HepG2 (cell line): Measurements from ENCODE around the gene ARHGAP26. TPM values are rescaled to one million over a fixed set of nuclear protein-coding genes. Genes with fewer than 3 reads are reported as not detected.
"Not testable (repeated sequence)": the region's sequence is repeated elsewhere in the genome, so short reads cannot be mapped to it uniquely, and the experiment has no call there.

ENCODE experiments used
- ATAC-seq: fragments of 200-7000 bp; cut with Tn5 transposase; 3 replicates; pipeline ENCODE4 v1.9.1; 2020; ENCODE audit warnings: mild to moderate bottlenecking, moderate library complexity
- BruUV-seq: library from RNA; stranded (reverse); fragments of 400-500 nt; replicated peaks from 2 replicates; lab custom pipeline; 2021; lab: Mats Ljungman, UMichigan
- CTCF ChIA-PET: fragments of 300-600 bp; formaldehyde crosslinking; extraction: SDS; loops from one replicate; lab custom pipeline; 2021; ENCODE audit warnings: low total read pairs, inconsistent platforms, low intra/inter-chr PET ratio; lab: Yijun Ruan, JAX
- POLR2A ChIA-PET: fragments of 350-600 bp; sonication (Branson Sonifier 250); formaldehyde crosslinking; loops from one replicate; lab custom pipeline; 2020; ENCODE audit warnings: antibody characterized with exemption, inconsistent platforms; lab: Yijun Ruan, JAX
- DNase-seq: peaks from one replicate; pipeline ENCODE4 v3.0.0-alpha.2; 2015; ENCODE audit warnings: low spot score
- FAIRE-seq: peaks from 3 replicates; lab custom pipeline; 2011; peaks lifted over from hg19 to GRCh38; lab: Jason Lieb, UNC
- H2AFZ ChIP-seq: one replicate; pipeline ENCODE4 v1.6.1; 2011; ENCODE audit warnings: low read length, inconsistent platforms
- H3K27ac ChIP-seq: fragments of 300-600 bp; 3 replicates; pipeline ENCODE4 v1.8.0; 2011; ENCODE audit warnings: mixed run types, mild to moderate bottlenecking, mixed read lengths, low read length, inconsistent platforms; ENCODE audit not compliant: insufficient read depth; ENCODE audit errors: extremely low read length
- H3K27me3 ChIP-seq, 2 experiments: fragments of 200-600 bp in 1 of 2; 2 replicates in 1 of 2; 3 replicates in 1 of 2; pipeline versions ENCODE4 v1.6.0 to v1.8.0; 2011; ENCODE audit warnings: low read length in 2 of 2, mild to moderate bottlenecking in 2 of 2, moderate library complexity in 2 of 2, inconsistent platforms in 1 of 2; ENCODE audit not compliant: insufficient read depth in 2 of 2, control insufficient read depth in 1 of 2
- H3K36me3 ChIP-seq, 2 experiments: fragments of 200-600 bp in 1 of 2; replicated peaks in 1 of 2; 2 replicates in 1 of 2; 3 replicates in 1 of 2; pipeline versions ENCODE4 v1.5.1 to v1.8.0; 2011; ENCODE audit warnings: low read length in 2 of 2, inconsistent platforms in 1 of 2; ENCODE audit not compliant: insufficient read depth in 2 of 2, control insufficient read depth in 1 of 2
- H3K4me1 ChIP-seq: 2 replicates; pipeline ENCODE4 v1.5.1; 2012; ENCODE audit warnings: low read length, inconsistent platforms; ENCODE audit not compliant: insufficient read depth
- H3K4me2 ChIP-seq: 2 replicates; pipeline ENCODE4 v1.6.0; 2011; ENCODE audit warnings: low read depth, low read length, inconsistent platforms
- H3K4me3 ChIP-seq, 3 experiments: fragments of 200-600 bp in 1 of 3; sonication (generic), shearing (Covaris generic) in 1 of 3; replicated peaks in 1 of 3; 2 replicates each; pipeline ENCODE4 v1.5.1; 2011 to 2016; ENCODE audit warnings: low read length in 3 of 3, inconsistent platforms in 2 of 3, low read depth in 2 of 3, mild to moderate bottlenecking in 2 of 3, control low read depth in 1 of 3, mixed read lengths in 1 of 3; ENCODE audit not compliant: insufficient read depth in 1 of 3
- H3K79me2 ChIP-seq: one replicate; pipeline ENCODE4 v1.6.1; 2011; ENCODE audit warnings: low read length, inconsistent platforms; ENCODE audit not compliant: insufficient read depth
- H3K9ac ChIP-seq: 2 replicates; pipeline ENCODE4 v1.6.0; 2011; ENCODE audit warnings: mild to moderate bottlenecking, low read depth, low read length, inconsistent platforms; ENCODE audit not compliant: insufficient read depth
- H3K9me3 ChIP-seq: 2 replicates; pipeline ENCODE4 v1.5.1; 2012; ENCODE audit warnings: mild to moderate bottlenecking, low read length
- H4K20me1 ChIP-seq: 2 replicates; pipeline ENCODE4 v1.6.0; 2011; ENCODE audit warnings: inconsistent platforms, mild to moderate bottlenecking, low read length, moderate library complexity; ENCODE audit not compliant: insufficient read depth
- CTCF ChIP-seq: sonication (generic); formaldehyde crosslinking; IDR thresholded peaks from 2 replicates; pipeline ENCODE4 v1.5.0; 2020; ENCODE audit warnings: mild to moderate bottlenecking, missing genetic modification reagents, moderate library complexity
- NFKB2 ChIP-seq: sonication (generic); formaldehyde crosslinking; IDR thresholded peaks from 2 replicates; pipeline ENCODE4 v1.4.0; 2020; ENCODE audit warnings: missing genetic modification reagents, borderline replicate concordance
- RAD21 ChIP-seq: fragments of 450-650 bp; formaldehyde crosslinking; IDR thresholded peaks from 2 replicates; pipeline ENCODE4 v1.5.0; 2020; ENCODE audit warnings: mild to moderate bottlenecking
- SAP130 ChIP-seq: IDR thresholded peaks from 2 replicates; pipeline ENCODE4 v1.6.1; 2016; ENCODE audit warnings: low read depth
- STAG1 ChIP-seq: sonication (generic); formaldehyde crosslinking; IDR thresholded peaks from 2 replicates; pipeline ENCODE4 v1.4.0; 2020; ENCODE audit warnings: missing genetic modification reagents
- ZBTB33 ChIP-seq: sonication (generic); formaldehyde crosslinking; IDR thresholded peaks from 2 replicates; pipeline ENCODE4 v1.4.0; 2020; ENCODE audit warnings: missing genetic modification reagents
- ZGPAT ChIP-seq: IDR thresholded peaks from 2 replicates; pipeline ENCODE4 v1.6.1; 2016; ENCODE audit warnings: mild to moderate bottlenecking
- ZMYM4 ChIP-seq: sonication (generic); formaldehyde crosslinking; IDR thresholded peaks from 2 replicates; pipeline ENCODE4 v1.8.1; 2023; ENCODE audit warnings: mild to moderate bottlenecking, missing genetic modification reagents
- ZNF687 ChIP-seq: sonication (generic); formaldehyde crosslinking; IDR thresholded peaks from 2 replicates; pipeline ENCODE4 v1.5.1; 2020; ENCODE audit warnings: mild to moderate bottlenecking, missing genetic modification reagents, moderate library complexity
- WGBS: methylation state at CpG from one replicate; pipeline ENCODE4 v1.1.6; 2017; ENCODE audit warnings: low lambda C conversion rate; 5-methylcytosine and 5-hydroxymethylcytosine counted together
- in situ Hi-C: cut with HindIII; loops from 2 replicates; pipeline ENCODE4 v1.10.0; 2017; ENCODE audit warnings: low pct_unique_long_range_greater_than_20kb; ENCODE audit not compliant: extremely low pct_ligation_motif_present
- intact Hi-C: fragments of 100-400 bp; cut with micrococcal nuclease; formaldehyde crosslinking; loops from one replicate; pipeline ENCODE4 v1.10.0; 2022; ENCODE audit not compliant: unreplicated experiment
- polyA plus RNA-seq, 8 experiments: library from polyadenylated mRNA; depleted of rRNA in 3 of 8; stranded (reverse) in 7 of 8; unstranded in 1 of 8; fragments of >200 nt; fragmentation: Illumina TruSeq in 4 of 8; extraction: Trizol in 4 of 8; gene quantifications; 2 replicates each; pipeline versions ENCODE4 v1.2.1 to v1.2.3, GENCODE V29; 2011 to 2016; ENCODE audit warnings: low read depth in 4 of 8, missing spikeins in 1 of 8, mixed read lengths in 1 of 8; ENCODE audit not compliant: insufficient read depth in 1 of 8
- total RNA-seq, 5 experiments: library from RNA; depleted of rRNA; stranded (reverse); fragments of >200 nt; fragmentation: Illumina TruSeq; extraction: Trizol; gene quantifications; 2 replicates each; pipeline ENCODE4 v1.2.3, GENCODE V29; 2016; ENCODE audit warnings: low read depth in 1 of 5

Gene ARHGAP26
- total and polyA plus RNA-seq, 2 of the 13 experiments (the other 11 are each of a cell fraction or from before 2014, with no cell fraction given) = 9.6 to 18.2 TPM

- POLR2A ChIA-PET, H2AFZ ChIP-seq, H3K9me3 ChIP-seq, H3K9ac ChIP-seq, H3K79me2 ChIP-seq, CTCF ChIA-PET, ATAC-seq, BruUV-seq, H3K4me3 ChIP-seq, intact Hi-C loops, FAIRE-seq, H3K27me3 ChIP-seq, in situ Hi-C loops, H3K36me3 ChIP-seq, H4K20me1 ChIP-seq: not testable (repeated sequence)
- DNase-seq = peak; percentile 17
- Histone ChIP-seq H3K4me1 (peaks cover 36% of the 10 kb centered on the region), H3K4me2 (peak overlapping the region; percentile 37), H3K27ac (peak overlapping the region; percentile 26)
- peak; percentile 29; the same call in 1 of the 2 replicates for TF ChIP-seq ZNF687
- TF ChIP-seq SAP130 (CRISPR knock-in tag) = 0 out of 2 replicates have a peak, but pooled peaks have one; percentile 3
- TF ChIP-seq ZBTB33 = peak; percentile 99
- peak; percentile 58 for TF ChIP-seq ZMYM4 (CRISPR knock-in tag)
- TF ChIP-seq STAG1 (CRISPR knock-in tag) = peak; percentile 58
- peak; percentile 53 for TF ChIP-seq CTCF (CRISPR knock-in tag)
- peak; percentile 40; the same call in 1 of the 2 replicates for TF ChIP-seq RAD21 (CRISPR knock-in tag)
- 0 out of 2 replicates have a peak, but pooled peaks have one; percentile 24 for TF ChIP-seq ZGPAT
- 0 out of 2 replicates have a peak, but pooled peaks have one; percentile 23 for TF ChIP-seq NFKB2 (CRISPR knock-in tag)
- 70% methylated on average over 17 of the region's 17 CpGs for WGBS
Observed at GRCh38 chr5:142965258-142966120, 195.3 kb downstream of the ARHGAP26 start.
